HG03342 (cell line): ENCODE results near the gene SLC1A3.

Experiments used
- ATAC-seq: cut with Tn5 transposase; IDR thresholded peaks from one replicate; pipeline ENCODE4 v1.9.1; 2021; ENCODE audit warnings: mild to moderate bottlenecking, moderate library complexity; ENCODE audit not compliant: unreplicated experiment

SLC1A3 gene

DNA sequence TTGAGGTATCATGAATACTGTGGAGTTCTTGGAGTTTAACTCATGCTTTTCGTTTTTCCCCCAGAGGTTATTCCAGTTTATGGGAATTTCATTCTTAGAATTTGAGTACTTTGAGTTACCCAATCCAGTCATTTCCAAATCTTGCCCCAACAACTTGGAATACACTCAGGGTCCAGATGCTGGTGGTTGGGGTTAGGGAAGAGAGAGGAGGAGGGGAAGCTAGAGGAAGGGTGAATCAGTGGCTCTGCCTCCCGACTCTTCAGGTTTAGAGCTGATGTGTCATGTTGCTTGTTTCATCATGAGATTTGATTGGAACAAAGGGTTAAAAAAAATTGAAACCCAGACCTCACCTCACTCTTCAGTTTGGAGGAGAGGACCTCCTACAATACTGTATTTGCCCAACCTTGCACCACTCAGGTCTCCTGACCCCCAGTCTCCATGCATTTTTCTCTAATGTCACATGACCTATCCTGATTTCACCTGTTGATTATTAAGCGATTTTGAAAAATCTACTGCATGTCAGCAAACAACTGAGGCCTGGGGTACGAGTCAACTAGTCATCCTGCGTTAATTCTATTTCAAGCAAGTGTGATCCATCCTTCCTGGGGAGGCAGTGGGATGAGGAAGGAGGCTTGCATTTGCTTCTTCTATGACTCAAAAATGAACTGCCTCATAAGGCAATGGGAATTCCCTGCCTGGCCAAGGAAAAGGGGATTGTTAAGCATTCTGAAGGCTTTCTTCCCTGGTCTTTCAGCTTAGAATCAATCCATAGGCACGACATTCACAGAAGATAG is 6.2 kb upstream of the SLC1A3 start:
- ATAC-seq, result no peak

DNA sequence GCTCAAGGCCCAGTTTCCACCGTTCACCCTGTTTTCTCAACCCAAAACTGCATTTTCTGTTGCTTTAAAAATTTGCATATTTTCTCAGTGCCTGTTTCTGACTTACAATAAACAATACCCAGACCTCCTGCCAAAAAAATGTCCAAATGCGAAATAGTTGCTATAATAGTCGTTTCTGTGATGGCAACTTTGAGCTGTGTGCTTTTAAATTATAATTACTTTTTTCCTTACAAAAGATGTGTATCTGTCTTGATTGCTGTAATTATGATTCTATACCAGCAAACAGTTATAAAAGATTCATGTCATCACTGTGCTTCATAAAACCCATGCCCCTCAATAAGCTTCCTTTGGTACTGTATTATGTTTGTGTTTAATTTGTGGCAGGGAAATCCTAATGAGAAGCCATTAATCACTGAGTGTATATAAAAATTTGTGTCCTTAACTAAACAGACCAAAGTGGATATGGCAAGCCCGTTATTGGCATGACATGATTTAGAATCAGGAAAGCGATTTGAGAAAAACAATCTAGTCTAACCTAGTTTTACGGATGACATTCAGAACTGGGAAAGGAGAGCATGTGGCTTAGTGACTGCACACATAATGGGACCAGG is 5.4 kb upstream of the SLC1A3 start:
- no peak for ATAC-seq

DNA sequence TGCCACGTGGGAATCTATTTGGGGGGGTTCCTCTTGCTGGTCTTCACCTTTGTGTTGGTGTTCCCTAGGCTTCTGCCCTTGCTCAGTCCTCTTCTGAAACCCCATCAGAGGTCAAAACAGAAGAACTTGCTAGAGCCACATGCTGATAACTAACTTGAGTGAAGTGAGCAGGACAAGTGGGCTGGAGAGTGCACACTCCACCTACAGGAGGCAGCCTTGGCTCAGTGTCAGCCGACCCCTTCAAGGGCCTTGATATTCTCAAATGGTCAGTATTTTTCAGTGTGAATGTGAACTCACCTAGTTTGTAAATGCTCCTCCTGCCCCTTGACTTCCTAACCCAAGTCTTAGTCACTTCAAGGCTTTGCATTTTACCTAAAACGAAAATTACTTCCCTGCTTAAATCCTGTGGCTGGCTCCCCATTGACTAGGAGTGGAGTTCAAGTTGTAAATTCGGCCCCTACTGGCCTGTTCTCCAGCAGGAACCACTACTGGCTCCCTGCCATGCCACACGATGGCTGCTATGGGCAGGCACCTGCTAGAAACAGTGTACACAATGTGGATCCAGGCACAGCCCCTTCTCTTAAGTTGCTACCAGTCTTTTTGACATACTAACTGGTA is 3.6 kb upstream of the SLC1A3 start:
- ATAC-seq, result no peak

DNA sequence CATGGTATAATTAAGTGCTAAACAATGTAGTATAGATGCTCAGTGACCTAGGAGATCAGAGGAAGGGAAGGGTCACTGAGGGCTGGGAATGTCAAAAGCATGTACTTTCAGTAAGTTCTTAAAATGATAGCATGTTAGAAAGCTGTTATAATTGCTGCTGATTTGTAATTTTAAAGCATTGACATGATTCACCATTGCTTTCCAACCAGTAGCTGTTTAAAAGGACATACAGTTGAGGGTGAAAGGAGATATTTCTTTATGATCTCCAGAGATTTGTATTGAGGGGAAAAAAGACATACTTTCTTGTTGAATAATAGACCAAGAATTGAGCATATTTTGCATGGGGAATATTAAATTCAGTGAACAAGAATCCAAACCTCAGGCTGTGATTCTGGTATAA is 1.2 kb upstream of the SLC1A3 start:
- ATAC-seq, result no peak

DNA sequence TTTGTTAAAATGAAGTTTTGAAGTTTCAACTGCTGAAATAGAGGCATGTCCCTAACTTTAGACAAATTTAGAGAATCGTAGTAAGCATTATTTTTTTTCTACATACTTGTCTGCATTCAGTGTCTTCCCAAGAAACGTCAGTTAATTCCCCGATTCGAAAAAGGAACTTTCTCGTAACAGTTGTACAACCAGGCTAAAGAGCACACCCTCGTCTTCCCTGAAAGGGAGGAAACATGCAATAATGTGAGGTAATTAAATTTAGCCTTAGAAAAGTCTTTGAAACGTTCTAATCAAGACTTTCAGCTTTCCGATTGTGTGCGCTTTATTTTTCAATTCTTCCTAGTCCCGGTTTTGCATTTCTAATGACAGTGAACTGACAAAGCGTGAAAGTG is 374 bp upstream of the SLC1A3 start:
- no peak for ATAC-seq

DNA sequence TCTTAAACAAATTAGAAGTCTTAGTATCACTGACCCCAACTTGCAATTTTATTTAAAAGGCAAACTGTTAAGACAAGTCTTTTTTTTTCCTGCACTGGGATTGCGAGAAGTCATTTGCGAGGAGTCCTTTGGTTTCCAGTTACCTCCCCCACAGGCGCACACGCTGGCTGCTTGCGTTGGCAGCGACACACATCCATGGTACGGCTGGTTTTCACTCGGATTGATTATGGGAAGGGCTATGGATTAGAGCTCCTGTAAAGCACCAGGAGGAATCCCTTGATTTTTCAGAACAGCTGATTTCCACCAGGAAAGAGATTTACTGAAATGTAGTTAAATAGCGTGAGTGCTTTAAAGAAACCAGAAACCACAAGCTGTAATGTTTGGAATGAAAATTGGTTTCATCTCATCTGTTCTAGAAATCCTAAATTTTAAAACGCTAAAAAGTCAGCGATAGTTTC is 737 bp downstream of the SLC1A3 start:
- no peak for ATAC-seq

DNA sequence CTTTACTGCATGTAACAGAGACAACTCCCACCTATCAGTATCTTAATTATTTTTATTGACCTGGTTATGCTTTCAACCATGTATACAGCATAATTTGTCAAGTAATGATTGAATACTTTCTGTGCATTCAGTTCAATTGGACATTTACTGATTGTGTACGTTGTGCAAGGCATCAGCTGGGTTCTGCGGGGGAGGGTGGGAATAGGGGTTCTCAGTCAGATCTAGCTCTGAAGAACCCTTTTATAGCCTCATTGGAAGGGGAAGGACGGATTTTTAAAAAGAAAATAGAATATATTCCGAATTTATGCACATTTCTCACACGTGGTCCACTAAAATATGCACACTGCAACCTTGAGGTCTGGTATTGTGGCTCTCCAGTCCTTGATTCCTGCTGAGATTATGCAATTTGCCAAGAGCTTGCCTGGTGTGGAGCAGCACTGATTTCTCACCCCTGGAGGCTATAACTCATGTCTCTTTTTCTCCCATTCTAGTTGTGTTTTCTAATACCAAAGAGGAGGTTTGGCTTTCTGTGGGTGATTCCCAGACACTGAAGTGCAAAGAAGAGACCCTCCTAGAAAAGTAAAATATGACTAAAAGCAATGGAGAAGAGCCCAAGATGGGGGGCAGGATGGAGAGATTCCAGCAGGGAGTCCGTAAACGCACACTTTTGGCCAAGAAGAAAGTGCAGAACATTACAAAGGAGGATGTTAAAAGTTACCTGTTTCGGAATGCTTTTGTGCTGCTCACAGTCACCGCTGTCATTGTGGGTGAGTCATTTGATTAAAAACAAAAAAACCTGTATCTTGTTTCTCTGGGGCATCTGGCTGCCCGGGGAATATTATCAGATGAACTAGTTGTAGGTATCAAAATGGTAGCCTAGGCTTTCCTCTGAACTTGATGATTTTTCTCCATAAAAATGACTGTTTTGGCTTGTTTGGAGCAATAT is 1.7 kb downstream of the SLC1A3 start:
- no peak for ATAC-seq

DNA sequence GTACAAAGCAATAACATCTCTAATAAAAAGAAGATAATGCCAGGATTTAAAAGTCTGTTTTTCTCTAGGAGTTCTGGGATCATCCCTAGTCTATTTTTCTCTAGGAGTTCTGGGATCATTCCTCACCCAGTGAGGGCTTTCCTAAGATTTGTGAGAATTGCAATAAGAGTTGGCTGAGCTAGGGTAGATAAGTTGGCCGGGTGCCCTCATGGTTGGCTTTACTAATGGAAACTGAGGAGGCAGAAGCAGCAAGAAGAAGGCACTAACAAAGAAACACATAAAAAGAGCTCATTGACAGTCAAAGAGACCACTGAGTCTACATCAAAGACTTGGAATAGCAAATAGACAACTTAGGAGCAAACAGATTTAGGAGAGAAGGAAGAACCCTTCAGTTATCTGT is 4.2 kb downstream of the SLC1A3 start:
- no peak for ATAC-seq

DNA sequence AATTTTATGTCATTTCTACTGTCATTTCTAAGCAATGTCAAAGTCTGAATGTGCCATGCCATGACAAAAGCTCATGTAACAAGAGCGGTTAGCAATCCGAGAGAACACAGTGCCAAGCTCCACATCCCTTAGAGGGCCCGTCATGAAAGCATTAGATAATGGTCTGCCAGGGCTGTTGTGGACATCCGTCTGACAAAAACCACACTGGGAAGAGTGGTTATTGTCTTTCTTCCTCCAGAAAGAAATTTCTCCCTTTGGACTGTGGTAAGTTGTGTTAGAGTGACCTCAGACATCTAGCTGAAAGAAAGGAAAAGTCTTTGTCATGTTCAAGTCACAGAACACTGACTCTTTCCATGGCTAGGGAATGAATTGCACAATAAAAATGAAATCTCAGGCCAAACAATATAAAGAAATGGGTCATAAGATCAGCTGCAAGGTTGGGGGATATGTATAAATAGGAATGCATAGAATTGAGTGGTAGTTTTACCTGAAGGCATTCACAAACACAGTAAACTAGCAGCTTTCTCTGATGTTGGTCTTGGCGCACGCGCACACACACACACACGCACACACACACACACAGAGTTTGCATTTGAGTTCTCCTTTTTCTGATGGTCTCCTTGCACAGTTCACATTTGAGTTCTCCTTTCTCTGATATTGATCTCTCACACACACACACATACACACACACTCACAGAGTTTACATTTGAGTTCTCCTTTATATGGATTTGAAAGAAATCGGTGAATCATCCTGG is 5.3 kb downstream of the SLC1A3 start:
- ATAC-seq, result no peak

DNA sequence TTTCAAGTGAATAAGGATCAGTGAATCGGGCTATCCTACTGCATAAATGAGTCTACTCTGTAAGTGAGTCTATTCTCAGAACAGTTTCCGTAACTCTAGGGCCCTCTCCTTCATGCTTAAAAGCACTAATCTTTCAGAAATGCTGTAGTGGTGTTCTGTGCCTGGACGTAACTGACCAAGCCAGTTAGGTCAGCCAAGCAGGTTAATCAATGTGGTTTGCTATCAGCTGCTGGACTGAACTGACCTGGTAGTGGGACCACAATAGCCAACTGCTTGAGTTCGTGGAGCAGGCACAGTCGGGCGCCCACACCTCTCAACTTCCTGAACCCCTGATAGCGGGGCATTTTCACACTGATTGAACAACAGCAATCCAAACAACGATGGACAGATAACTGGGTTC is 6.8 kb downstream of the SLC1A3 start:
- ATAC-seq, result no peak

DNA sequence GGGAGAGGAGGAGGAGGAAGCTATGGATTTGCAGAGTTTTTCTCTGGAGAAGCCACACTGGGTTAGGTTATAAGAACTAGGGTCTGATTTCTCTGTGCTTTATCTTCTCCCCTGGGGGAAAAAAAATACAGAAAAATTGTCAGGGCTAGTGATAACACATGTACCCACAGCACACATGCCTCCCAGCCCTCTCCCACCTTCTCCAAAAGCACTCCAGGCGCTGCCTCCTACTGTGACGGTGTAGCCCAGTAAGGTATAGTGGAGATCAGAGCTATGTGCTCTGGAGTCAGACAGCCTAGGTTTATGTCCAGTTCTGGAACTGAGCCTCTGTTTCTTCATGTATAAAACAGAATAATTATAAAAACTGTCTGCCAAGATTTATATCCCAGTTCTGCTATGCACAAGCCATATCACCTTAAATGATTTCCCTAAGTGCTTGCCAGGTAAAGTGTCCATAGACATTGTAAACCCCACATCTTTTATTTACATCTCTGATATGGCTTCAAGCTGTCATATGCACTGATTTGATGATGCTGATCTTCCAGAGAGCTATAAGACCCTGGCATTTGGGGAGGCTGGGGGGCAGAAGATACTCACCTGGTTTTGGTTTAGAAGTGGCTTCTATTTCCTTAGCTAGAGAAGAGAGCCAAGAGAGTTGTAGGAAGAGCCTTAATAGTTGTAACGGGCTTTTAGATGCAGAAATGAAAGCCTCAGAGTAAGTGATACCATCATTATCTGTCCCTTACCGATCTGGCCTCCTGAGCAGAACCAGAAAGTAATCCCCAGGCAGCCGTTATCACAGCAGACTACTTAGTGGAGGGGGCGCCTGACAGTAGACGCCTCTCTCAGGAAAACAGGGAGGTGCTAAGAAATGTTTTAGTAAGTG is 7.6 kb downstream of the SLC1A3 start:
- no peak for ATAC-seq

DNA sequence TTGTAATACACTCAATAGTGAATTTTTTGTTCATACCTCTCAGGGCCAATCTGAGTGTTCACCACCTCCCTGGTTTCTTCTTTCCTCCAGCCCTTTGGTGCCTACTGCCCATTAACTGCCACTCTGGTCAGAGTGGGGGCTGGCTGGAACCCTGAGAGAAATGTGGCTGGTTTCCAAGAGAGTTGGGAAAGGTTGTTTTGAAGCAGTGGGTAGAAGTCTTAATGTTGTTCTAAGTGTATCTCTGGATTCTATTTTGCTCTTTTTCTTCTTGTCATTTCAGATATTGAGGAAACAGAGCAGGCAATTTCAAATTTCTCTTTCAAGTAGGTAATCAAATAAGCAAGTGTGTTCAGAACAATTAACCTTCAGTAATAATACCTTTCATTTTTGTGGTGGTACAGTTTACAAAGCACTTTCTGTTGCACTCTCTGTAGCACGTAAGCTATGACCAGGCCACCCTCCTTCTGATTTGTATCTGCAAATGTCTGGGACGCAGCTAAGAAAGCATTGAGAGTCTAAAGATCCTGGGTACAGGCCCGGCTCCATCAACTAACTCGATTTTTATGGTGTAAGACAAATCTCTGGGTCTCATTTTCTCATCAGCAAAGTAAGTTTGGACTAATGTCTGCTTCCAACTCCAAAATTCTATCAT is 8.4 kb downstream of the SLC1A3 start:
- ATAC-seq, result no peak

DNA sequence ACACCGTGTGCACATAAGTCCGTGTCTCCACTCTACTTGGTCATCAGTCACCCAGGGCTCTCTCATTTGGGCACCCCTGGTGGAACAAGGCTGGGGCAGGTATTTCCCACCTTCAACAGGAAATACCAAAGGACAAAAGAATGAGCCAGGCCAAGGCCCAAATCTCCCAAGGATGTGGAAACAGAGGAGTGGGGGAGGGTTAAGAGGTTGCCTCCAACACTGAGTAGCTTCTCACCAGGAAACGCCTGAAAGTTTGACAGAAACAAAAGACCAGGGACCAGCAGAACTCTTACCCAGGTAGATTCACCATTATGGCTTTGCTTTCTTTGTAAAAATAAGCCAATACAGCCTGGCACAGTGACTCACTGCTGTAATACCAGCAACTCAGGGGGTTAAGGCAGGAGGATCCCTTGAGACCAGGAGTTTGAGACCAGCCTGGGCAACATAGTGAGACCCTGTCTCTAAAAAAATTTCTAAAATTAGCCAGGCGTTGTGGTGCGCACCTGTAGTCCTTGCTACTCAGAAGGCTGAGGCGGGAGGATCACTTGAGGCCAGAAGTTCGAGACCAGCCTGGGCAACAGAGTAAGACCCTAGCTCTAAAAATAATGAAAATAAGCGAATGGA is 12.7 kb downstream of the SLC1A3 start:
- no peak for ATAC-seq

DNA sequence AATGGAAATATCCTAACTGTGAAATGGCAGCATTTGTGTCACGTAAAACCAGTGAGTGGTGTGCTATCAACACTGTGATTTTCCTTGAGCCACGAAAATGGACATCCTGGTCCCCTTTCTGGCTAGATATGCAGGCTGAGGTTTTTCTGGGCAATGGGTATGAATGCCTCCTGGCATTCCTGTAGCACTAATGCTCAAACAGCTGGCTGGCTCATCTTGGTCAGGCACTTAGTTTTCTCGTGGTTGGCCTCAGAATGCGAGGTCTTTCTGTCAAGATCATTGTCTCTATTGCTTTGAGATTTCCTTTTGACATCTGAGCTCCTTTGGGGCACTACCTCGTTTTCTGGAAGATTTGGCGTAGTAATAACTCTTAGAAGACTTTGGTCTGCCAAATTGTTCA is 15.6 kb downstream of the SLC1A3 start:
- no peak for ATAC-seq

DNA sequence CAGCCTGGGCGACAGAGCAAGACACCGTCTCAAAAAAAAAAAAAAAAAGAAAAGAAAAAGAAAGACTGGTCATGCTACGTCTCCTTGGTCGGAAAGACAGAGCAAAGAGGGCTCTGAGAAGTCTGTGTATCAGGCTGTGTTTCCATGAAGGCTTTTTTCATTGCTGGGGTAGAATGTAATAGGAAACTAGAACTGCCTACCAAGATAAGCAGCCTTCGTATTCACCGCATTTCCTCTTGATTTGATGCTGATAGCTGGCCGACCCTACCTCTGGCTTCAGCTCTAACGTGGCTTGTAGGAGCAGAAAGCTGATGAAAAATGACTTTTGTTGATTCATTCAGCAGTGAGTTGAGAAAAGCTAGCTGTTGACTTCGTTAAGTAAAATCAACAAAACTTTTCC is 17.4 kb downstream of the SLC1A3 start:
- ATAC-seq, result no peak

DNA sequence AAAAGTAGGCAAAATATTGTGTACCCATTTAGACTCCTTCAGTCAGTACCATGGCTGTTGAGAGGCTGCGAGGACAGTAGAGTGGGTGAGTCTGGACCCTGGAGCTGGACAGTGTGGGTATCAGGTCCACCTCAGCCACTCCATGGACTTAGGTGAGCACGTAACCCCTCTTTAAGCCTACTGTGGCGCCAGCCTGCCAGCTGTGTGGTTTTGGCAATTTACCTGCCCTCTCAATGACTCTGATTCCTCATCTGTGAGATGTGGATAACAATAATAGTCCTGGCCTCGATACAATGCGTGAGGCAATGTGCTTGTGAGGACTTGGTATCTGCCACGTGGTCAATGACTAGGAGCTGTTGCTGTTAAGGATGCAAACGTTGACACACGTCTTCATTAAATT is 17.9 kb downstream of the SLC1A3 start:
- ATAC-seq, result no peak

DNA sequence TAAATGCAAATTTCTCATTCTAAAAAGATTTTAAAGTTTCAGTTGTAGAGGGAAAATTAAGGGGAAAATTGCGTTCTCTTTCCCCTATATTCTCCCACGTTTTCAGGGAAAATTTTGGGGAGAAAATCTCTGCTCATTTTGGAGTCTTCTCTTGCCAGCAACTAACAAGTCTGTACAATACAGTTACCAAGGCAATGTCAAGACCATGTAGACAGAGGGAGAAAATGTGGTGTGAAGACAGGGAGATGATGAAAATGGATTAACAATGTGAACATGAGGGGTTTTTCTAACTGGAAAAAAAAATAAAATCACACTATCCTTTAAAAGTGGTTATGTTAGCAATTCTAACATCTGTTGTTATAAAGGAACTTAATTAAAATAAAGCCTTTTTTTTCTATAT is 22.3 kb downstream of the SLC1A3 start:
- no peak for ATAC-seq

DNA sequence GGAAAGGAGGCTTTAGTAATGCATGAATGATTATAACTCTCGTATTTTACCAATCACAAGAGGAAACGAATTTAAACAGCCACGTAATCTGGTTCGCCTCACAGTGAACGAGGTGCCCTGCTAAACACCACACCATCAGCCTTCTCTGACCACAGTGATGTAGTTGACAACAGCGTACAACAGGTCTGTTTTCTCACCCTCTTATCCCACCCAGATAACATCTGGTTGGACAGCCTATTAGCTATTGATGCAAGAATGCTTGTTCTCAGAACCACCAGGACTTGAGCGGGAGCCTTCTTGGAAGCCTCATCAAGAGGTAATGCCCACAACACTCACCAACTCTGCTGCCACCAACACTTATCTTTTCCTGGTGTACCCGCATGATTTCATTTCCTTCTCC is 23.3 kb downstream of the SLC1A3 start:
- no peak for ATAC-seq
